ENCODE measurements around the gene VMA21.
A peak's percentile ranks its signal among the peaks of the same experiment; 100 is the strongest.

The VMA21 gene

GRCh38 chrX:151396825-151397740 is at the start of gene VMA21:
TSS of gene VMA21 (plus strand) at chrX:151397206. CDS start at chrX:151397309, 103 bp downstream.
- peak; percentile 9 for DNase-seq

- DNase-seq, result no peak
These were observed 37.7 kb upstream of the VMA21 start for GRCh38 chrX:151359341-151359740.

- no peak for DNase-seq
These were observed 36.8 kb upstream of the VMA21 start for GRCh38 chrX:151359931-151360871.

DNA sequence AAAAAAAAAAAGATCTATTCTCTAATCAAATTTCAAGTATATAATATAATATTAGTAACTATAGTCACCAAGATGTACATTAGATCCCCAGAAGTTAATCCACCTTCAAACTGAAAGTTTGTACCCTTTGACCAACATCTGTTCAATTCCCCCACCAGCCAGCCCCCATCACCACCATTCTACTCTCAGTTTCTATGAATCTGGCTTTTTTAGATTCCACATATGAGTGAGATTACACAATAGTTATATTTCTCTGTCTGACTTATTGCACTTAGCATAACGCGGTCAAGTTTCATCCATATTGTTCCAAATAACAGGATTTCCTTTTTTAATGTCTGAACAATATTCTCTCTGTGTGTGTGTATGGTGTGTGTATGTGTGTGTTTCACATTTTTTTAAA is 33.7 kb upstream of the VMA21 start:
- no peak for DNase-seq

- DNase-seq, result no peak
These were observed 31.4 kb upstream of the VMA21 start for GRCh38 chrX:151365579-151365978.

- DNase-seq, result no peak
These were observed 26.1 kb upstream of the VMA21 start for GRCh38 chrX:151370906-151371305.

DNA sequence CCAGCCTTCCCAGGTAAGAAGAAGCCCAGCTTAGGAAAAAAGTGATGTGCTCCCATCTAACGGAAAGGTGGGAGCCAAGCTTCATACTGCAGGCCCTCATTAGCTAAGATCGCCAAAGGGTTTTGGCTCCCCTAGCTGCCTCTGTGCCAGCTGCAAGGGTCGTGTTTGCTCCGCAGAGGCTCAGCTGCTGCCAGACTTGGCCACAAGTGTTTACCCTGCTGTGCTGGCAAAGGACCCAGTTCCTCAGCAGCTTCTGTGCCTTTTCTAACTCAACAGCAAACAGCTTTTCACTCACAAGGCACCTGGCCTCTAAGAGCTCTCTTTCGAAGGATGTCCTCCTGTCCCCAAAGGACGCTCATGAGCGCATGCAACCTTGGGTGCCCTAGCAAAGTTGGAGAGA is 12.2 kb upstream of the VMA21 start:
- no peak for DNase-seq

GRCh38 chrX:151386838-151387459 is 10.1 kb upstream of the VMA21 start:
- no peak for DNase-seq

GRCh38 chrX:151391722-151392121 is 5.3 kb upstream of the VMA21 start:
- DNase-seq, result no peak

- DNase-seq, result no peak
These were observed 3.5 kb upstream of the VMA21 start for GRCh38 chrX:151393514-151393913.

DNA sequence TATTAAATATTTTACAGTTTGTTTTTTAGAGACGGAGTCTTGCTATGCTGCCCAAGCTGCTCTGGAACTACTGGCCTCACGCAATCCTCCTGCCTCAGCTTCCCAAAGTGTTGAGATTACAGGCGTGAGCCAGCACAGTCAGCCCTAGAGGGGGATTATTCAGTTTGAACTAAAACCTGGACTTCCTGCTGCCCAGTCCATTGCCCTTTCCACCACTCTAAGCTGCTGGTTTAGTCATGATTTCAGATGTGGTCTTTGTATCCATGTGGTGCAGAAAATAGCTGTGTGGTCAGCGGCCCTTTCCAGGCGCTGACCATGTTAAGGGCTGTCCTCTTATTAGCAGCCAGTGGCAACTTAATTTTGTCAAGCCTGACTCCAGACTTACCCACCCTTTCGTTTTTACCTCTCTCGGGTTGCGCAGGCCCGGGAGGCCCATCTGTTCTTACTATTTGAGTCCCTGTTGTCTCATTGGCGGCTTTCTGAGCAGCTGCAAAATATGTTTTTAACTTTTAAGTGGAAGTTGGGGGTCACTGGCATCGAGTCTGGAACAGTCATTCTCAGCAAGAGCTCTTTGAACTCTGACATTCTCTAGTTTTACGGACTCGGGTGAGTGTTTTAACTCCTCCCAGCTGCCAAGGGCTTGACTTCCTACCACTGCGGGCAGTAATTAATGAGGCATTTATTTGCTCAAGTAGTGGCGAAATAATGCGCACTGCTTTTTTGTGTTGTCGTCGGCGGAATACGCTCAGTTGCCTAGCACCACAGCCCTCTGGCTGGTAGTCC is 773 bp upstream of the VMA21 start:
- no peak for DNase-seq

DNA sequence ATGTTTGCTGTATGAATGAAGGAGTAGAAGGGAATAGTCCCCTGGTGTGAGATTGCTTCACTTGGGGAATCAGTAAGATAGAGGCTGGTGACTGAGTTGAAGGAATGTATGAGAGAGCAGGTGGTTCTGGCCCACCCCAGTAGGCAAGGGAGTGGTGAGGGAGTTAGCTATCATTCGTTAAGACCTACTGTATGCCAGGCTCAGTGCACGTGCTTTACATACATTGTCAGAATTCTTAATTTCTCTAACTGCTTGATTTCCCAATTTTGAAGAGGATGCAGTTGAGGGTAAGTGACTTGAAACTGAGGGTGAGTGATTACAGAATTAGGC is 700 bp downstream of the VMA21 start:
- no peak for DNase-seq

- DNase-seq, result no peak
These were observed 1.3 kb downstream of the VMA21 start for GRCh38 chrX:151398346-151398745.

- DNase-seq, result no peak
These were observed 5.8 kb downstream of the VMA21 start for GRCh38 chrX:151402719-151403390.

GRCh38 chrX:151416579-151416978 is 19.6 kb downstream of the VMA21 start:
- no peak for DNase-seq

- DNase-seq, result no peak
These were observed 22.8 kb downstream of the VMA21 start for GRCh38 chrX:151419782-151420181.

DNA sequence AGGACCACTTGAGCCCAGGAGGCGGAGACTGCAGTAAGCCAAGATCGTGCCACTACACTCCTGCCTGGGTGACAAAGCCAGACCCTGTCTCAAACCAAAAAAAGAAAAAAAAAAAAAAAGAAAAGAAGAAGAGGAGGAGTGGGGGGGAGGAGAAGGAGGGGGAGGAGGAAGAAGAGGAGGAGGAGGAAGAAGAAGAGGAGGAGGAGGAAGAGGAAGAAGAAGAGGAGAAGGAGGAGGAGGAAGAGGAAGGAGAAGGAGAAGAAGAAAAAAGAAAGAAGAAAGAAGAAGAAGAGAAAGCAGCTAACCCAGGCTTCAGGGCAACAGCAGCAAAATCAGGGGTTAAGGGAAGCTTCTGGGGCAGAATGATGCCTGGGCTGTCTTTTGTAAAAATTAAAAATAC is 27.5 kb downstream of the VMA21 start:
- no peak for DNase-seq

- DNase-seq, result no peak
These were observed 51.5 kb downstream of the VMA21 start for GRCh38 chrX:151448509-151448908.

GRCh38 chrX:151458824-151459223 is 61.8 kb downstream of the VMA21 start:
- DNase-seq, result no peak
